GM03348 (cell line): ENCODE results near the gene ZNG1F.
"Not testable (repeated sequence)": the region's sequence is repeated elsewhere in the genome, so short reads cannot be mapped to it uniquely, and the experiment has no call there.

Source experiments
- DNase-seq: peaks from one replicate; pipeline ENCODE4 v3.0.0; 2012; ENCODE audit warnings: low spot score

Gene ZNG1F

GRCh38 chr9:41086215-41086614 is 102.9 kb downstream of the ZNG1F start:
- not testable (repeated sequence) for DNase-seq

GRCh38 chr9:41082358-41082757 is 106.8 kb downstream of the ZNG1F start:
- not testable (repeated sequence) for DNase-seq
